ENCODE results near the gene OXER1.

- TF ChIP-seq CTCF (IDR thresholded peaks at IDR 0.05) (no peak), POLR2A (IDR thresholded peaks at IDR 0.05) (no peak)
These were observed 51.0 kb downstream of the OXER1 start for GRCh38 chr2:42712934-42713333.
